ENCODE results near the gene WNK2.

GRCh38 chr9:93221044-93221443, 37.1 kb downstream of the WNK2 start:
- no peak for TF ChIP-seq CTCF (IDR thresholded peaks at IDR 0.05; ENCODE audit: low read depth, low read length, poor library complexity, severe bottlenecking)
- no peak for TF ChIP-seq EZH2phosphoT487 (IDR thresholded peaks at IDR 0.05; ENCODE audit: borderline replicate concordance, low read length)

Data from DOHH2 (cell line).